ENCODE results near the gene XYLT2. TPM values are rescaled to one million over a fixed set of nuclear protein-coding genes. Genes with fewer than 3 reads are reported as not detected.

Gene XYLT2
- total RNA-seq, 1 donor from 2014 or later = 11.0 TPM

GRCh38 chr17:50380369-50381259 lies 34.7 kb downstream of the XYLT2 start:
- Mint-ChIP-seq H3K36me3 (ENCODE audit: unreplicated experiment) (peaks cover 4% of the 10 kb centered on the region), H3K9me3 (ENCODE audit: unreplicated experiment) (peaks cover 1% of the 10 kb centered on the region), H3K27ac (ENCODE audit: unreplicated experiment) (no peak overlapping the region), H3K27me3 (ENCODE audit: unreplicated experiment) (peaks cover 4% of the 10 kb centered on the region), H3K4me1 (ENCODE audit: low read depth, unreplicated experiment) (no peaks in the 10 kb centered on the region), H3K4me3 (ENCODE audit: unreplicated experiment) (no peak overlapping the region)
- no peak for DNase-seq
- TF ChIP-seq CTCF (IDR thresholded peaks at IDR 0.05; ENCODE audit: partially characterized antibody, unreplicated experiment) = no peak

- H3K9me3 Mint-ChIP-seq (ENCODE audit: unreplicated experiment) = peaks cover 1% of the 10 kb centered on the region
- peaks cover 4% of the 10 kb centered on the region for H3K36me3 Mint-ChIP-seq (ENCODE audit: unreplicated experiment)
- DNase-seq = no peak
- H3K27ac Mint-ChIP-seq (ENCODE audit: unreplicated experiment) = no peak overlapping the region
- no peak for TF ChIP-seq CTCF (IDR thresholded peaks at IDR 0.05; ENCODE audit: partially characterized antibody, unreplicated experiment)
- peaks cover 4% of the 10 kb centered on the region for H3K27me3 Mint-ChIP-seq (ENCODE audit: unreplicated experiment)
- no peak overlapping the region for H3K4me3 Mint-ChIP-seq (ENCODE audit: unreplicated experiment)
- no peaks in the 10 kb centered on the region for H3K4me1 Mint-ChIP-seq (ENCODE audit: low read depth, unreplicated experiment)
Observed at GRCh38 chr17:50381260-50381815, 35.4 kb downstream of the XYLT2 start.

GRCh38 chr17:50381920-50382319 lies 36.0 kb downstream of the XYLT2 start:
- Mint-ChIP-seq H3K4me1 (ENCODE audit: low read depth, unreplicated experiment) (peaks cover 2% of the 10 kb centered on the region), H3K27me3 (ENCODE audit: unreplicated experiment) (peaks cover 4% of the 10 kb centered on the region), H3K27ac (ENCODE audit: unreplicated experiment) (no peak overlapping the region), H3K9me3 (ENCODE audit: unreplicated experiment) (peaks cover 1% of the 10 kb centered on the region), H3K4me3 (ENCODE audit: unreplicated experiment) (no peak overlapping the region), H3K36me3 (ENCODE audit: unreplicated experiment) (peaks cover 4% of the 10 kb centered on the region)
- no peak for DNase-seq
- TF ChIP-seq CTCF (IDR thresholded peaks at IDR 0.05; ENCODE audit: partially characterized antibody, unreplicated experiment) = no peak

- Mint-ChIP-seq H3K9me3 (ENCODE audit: unreplicated experiment) (peaks cover 1% of the 10 kb centered on the region), H3K27me3 (ENCODE audit: unreplicated experiment) (peaks cover 4% of the 10 kb centered on the region), H3K27ac (ENCODE audit: unreplicated experiment) (no peak overlapping the region), H3K4me3 (ENCODE audit: unreplicated experiment) (no peak overlapping the region), H3K36me3 (ENCODE audit: unreplicated experiment) (peaks cover 4% of the 10 kb centered on the region), H3K4me1 (ENCODE audit: low read depth, unreplicated experiment) (peaks cover 2% of the 10 kb centered on the region)
- TF ChIP-seq CTCF (IDR thresholded peaks at IDR 0.05; ENCODE audit: partially characterized antibody, unreplicated experiment) = no peak
- no peak for DNase-seq
Observed at GRCh38 chr17:50382931-50383330, 37.0 kb downstream of the XYLT2 start.

- Mint-ChIP-seq H3K36me3 (ENCODE audit: unreplicated experiment) (peaks cover 4% of the 10 kb centered on the region), H3K4me1 (ENCODE audit: low read depth, unreplicated experiment) (peaks cover 2% of the 10 kb centered on the region), H3K27me3 (ENCODE audit: unreplicated experiment) (peaks cover 2% of the 10 kb centered on the region)
Observed at GRCh38 chr17:50386510-50386909, 40.6 kb downstream of the XYLT2 start.

More at GRCh38 chr17:50386510-50386909, 40.6 kb downstream of the XYLT2 start:
- H3K4me3 Mint-ChIP-seq (ENCODE audit: unreplicated experiment) = no peak overlapping the region
- no peak overlapping the region for H3K27ac Mint-ChIP-seq (ENCODE audit: unreplicated experiment)
- no peak for DNase-seq
- H3K9me3 Mint-ChIP-seq (ENCODE audit: unreplicated experiment) = no peaks in the 10 kb centered on the region
- TF ChIP-seq CTCF (IDR thresholded peaks at IDR 0.05; ENCODE audit: partially characterized antibody, unreplicated experiment) = no peak

All from glutamatergic neuron (in vitro differentiated cells).